Kidney epithelial cell (primary cell): ENCODE data around the gene ABLIM2. TPM values are rescaled to one million over a fixed set of nuclear protein-coding genes. Genes with fewer than 3 reads are reported as not detected.

Experiments
- DNase-seq: peaks from one replicate; pipeline ENCODE4 v3.0.0-alpha.2; 2010; ENCODE audit warnings: low read depth
- H3K27me3 ChIP-seq: 2 replicates; pipeline ENCODE4 v1.6.0; 2011; ENCODE audit warnings: low read length; ENCODE audit not compliant: control insufficient read depth, insufficient read depth
- H3K36me3 ChIP-seq: 2 replicates; pipeline ENCODE4 v1.5.1; 2011; ENCODE audit warnings: low read length; ENCODE audit not compliant: control insufficient read depth, insufficient read depth
- H3K4me3 ChIP-seq: 2 replicates; pipeline ENCODE4 v1.5.1; 2011; ENCODE audit warnings: low read depth, mild to moderate bottlenecking, control low read depth, low read length
- CTCF ChIP-seq: IDR thresholded peaks from 2 replicates; pipeline ENCODE4 v1.5.1; 2011; ENCODE audit warnings: mild to moderate bottlenecking, moderate library complexity, low read length, control low read depth, inconsistent platforms; ENCODE audit not compliant: insufficient read depth, poor library complexity, severe bottlenecking
- total RNA-seq: library from RNA; depleted of rRNA; stranded (reverse); fragments of >200 nt; gene quantifications from 2 replicates; pipeline ENCODE4 v1.2.3, GENCODE V29; 2015

ABLIM2 gene
- total RNA-seq, 1 donor from 2014 or later = 1.3 TPM

- Histone ChIP-seq H3K36me3 (no peaks in the 10 kb centered on the region), H3K4me3 (no peak overlapping the region), H3K27me3 (peaks cover 7% of the 10 kb centered on the region)
- TF ChIP-seq CTCF = no peak
- DNase-seq = no peak
These were observed 125.4 kb downstream of the ABLIM2 start for GRCh38 chr4:8033067-8033755.

GRCh38 chr4:8032381-8032780 is 126.2 kb downstream of the ABLIM2 start:
- no peak for DNase-seq
- Histone ChIP-seq H3K36me3 (no peaks in the 10 kb centered on the region), H3K4me3 (no peak overlapping the region), H3K27me3 (peaks cover 10% of the 10 kb centered on the region)
- TF ChIP-seq CTCF = no peak

GRCh38 chr4:8030121-8030781 is 128.4 kb downstream of the ABLIM2 start:
- H3K36me3 ChIP-seq = no peaks in the 10 kb centered on the region
- H3K27me3 ChIP-seq = peaks cover 10% of the 10 kb centered on the region
- no peak for TF ChIP-seq CTCF
- DNase-seq = no peak
- H3K4me3 ChIP-seq = no peak overlapping the region

GRCh38 chr4:8029689-8030088 is 128.9 kb downstream of the ABLIM2 start:
- H3K4me3 ChIP-seq = no peak overlapping the region
- no peak for DNase-seq
- H3K27me3 ChIP-seq = peaks cover 10% of the 10 kb centered on the region
- no peaks in the 10 kb centered on the region for H3K36me3 ChIP-seq
- no peak for TF ChIP-seq CTCF

GRCh38 chr4:8028884-8029568 is 129.6 kb downstream of the ABLIM2 start:
- Histone ChIP-seq H3K36me3 (no peaks in the 10 kb centered on the region), H3K4me3 (no peak overlapping the region), H3K27me3 (peaks cover 10% of the 10 kb centered on the region)
- TF ChIP-seq CTCF = no peak
- no peak for DNase-seq
